Effector CD8-positive, alpha-beta T cell (primary cell): ENCODE results near the gene DHRSX.
"Not testable (repeated sequence)": the region's sequence is repeated elsewhere in the genome, so short reads cannot be mapped to it uniquely, and the experiment has no call there.

ENCODE experiments used
- DNase-seq: peaks from one replicate; lab custom pipeline; 2025; lab: John Stamatoyannopoulos, UW

DHRSX gene

DNA sequence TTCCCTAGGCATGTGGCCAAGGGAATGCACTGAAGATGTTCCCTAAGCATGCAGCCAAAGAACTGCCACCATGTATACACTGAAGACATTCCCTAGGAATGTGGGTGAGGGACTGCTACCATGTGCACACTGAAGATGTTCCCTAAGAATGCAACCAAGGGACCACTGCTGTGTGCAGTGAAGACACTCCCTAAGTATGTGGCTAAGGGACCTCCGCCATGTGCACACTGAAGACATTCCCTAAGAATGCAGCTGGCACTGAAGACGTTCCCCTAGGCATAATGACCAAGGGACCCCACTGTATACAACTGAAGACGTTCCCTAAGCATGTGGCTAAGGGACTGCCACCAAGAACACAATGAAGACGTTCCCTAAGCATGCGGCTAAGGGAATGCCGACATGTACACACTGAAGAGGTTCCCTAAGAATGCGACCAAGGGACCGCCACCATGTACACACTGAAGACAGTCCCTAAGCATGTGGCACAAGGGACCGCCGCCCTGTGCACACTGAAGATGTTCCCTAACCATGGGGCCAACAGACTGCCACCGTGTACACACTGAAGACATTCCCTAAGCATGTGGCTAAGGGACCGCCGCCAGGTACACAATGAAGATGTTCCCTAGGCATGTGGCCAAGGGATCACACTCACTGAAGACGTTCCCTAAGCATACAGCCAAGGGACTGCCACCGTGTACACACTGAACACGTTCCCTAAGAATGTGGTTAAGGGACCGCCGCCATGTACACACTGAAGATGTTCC, 25.6 kb downstream of the DHRSX start:
- no peak for DNase-seq

- no peak for DNase-seq
Measured at GRCh38 chrX:2474280-2474962, 26.4 kb downstream of the DHRSX start.

DNA sequence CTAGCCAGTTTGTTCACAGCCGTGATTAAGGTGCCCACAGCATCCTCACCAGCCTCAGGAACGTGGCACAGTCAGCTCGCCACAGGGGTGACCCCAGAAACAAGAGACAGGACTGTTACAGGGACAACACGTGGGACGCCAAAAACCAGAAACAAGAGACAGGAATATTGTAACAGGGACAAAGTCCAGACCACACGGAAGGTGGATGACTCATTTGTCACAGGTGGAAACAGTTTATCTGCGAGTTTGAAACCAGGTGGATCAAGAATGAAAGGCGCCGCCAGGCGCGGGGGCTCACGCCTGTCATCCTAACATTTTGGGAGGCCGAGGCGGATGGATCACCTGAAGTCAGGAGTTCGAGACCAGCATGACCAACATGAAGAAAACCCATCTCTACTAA, 27.7 kb downstream of the DHRSX start:
- not testable (repeated sequence) for DNase-seq

GRCh38 chrX:2471641-2472040, 29.1 kb downstream of the DHRSX start:
- DNase-seq = no peak

DNA sequence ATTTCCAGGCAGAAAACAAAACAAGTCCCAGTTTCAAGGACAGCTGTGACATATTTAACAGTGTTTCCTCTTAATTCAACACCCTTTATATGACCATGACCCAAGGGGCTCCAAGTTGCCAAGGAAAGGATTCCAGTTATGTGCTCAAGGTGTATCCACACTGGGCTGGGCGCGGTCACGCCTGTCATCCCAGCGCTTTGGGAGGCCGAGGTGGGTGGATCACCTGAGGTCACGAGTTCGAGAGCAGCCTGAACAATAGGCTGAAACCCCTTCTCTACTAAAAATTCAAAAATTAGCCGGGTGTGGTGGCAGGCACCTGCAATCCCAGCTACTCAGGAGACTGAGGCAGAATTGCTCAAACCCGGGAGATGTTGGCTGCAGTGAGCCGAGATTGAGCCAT, 29.6 kb downstream of the DHRSX start:
- DNase-seq = not testable (repeated sequence)

DNA sequence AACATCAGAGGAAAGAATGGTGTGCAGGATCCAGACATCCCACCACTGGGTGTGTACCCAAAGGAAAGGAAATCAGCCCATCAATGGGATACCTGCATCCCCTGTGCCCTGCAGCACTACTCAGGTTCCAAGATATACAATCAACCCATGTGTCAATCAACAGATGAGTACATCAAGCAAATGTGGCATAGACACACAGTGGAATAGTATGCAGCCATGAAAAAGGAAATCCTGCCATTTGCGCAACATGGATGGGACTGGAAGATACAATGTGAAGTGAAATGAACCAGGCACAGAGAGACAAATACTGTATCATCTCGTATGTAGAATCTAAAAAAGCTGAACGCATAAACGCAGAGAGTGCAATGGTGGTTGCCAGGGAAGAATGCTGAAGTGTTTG, 30.9 kb downstream of the DHRSX start:
- not testable (repeated sequence) for DNase-seq

- no peak for DNase-seq
Measured at GRCh38 chrX:2469196-2469685, 31.5 kb downstream of the DHRSX start.

GRCh38 chrX:2468261-2469195, 32.2 kb downstream of the DHRSX start:
- no peak for DNase-seq

DNA sequence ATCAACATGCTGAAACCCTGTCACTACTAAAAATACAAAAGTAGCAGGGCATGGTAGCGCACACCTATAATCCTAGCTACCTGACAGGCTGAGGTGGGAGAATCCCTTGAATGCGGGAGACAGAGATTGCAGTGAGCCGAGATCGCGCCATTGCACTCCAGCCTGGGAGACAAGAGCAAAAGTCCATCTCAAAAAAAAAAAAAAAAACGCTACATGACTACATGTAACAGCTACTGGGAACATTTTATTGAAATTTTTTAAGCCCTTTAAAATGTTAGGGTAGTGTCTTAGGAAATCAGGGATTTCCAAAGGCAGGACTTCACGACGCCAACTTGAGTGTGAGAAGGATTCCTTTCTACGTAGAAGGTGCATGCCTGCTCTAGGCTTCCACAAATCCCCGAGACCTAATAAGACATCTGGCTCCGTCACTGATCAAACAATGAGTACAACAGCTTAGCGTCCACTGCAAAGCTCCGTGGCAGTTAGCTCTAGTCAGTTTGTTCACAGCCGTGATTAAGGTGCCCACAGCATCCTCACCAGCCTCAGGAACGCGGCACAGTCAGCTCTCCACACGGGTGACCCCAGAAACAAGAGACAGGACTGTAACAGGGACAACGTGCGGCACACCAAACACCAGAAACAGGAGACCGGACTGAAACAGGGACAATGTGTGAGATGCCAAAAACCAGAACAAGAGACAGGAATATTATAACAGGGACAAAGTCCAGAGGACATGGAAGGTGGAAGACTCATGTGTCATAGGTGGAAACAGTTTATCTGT, 33.7 kb downstream of the DHRSX start:
- DNase-seq = no peak

DNA sequence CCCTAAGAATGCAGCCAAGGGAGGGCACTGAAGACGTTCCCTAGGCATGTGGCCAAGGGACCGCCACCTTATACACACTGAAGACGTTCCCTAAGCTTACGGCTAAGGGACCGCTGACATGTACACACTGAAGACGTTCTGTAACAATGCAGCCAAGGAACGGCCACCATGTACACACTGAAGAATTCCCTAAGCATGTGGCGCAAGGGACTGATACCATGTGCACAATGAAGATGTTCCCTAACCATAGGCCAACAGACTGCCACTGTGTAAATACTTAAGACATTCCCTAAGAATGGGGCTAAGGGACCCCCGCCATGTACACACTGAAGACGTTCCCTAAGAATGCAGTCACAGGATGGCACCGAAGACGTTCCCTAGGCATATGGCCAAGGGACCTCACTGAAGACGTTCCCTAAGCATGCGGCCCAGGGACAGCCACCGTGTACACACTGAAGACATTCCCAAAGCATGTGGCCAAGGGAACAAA, 36.1 kb downstream of the DHRSX start:
- DNase-seq = no peak

DNA sequence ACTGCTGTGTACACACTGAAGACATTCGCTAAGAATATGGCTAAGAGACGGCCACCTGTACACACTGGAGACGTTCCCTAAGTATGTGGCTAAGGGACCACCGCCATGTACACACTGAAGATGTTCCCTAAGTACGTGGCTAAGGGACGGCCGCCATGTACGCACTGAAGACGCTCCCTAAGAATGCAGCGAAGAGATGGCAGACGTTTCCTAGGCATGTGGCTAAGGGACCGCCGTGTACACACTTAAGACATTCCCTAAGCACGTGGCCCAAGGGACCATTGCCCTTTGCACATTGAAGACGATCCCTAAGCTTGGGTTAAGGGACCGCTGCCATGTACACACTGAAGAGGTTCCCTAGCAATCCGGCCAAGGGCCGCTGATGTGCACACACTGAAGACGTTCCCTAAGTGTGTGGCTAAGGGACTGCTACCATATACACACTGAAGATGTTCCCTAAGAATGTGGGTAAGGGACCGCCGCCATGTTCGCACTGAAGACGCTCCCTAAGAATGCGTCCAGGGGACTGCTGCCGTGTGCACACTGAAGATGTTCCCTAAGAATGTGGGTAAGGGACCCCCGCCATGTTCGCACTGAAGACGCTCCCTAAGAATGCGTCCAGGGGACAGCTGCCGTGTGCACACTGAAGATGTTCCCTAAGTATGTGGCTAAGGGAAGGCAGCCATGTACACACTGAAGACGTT, 36.7 kb downstream of the DHRSX start:
- DNase-seq = no peak

DNA sequence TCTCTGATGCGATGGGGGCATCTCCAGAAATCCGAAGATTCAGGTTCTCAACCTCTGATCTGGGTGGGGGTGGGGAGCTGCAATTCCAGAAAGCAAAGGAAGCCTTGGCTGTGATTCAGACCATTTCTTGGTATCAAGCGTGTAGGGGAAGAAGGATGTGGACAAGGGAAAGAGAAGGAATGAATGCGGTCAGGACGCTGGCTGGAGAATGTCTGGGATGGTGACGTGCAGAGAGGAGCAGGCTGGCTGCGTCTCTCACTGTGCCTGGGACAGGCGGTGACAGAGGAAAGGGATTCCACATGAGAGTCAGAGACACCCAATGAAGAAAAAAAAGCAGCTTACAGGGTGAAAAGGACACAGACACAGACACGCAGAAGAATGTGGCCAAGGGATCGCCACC, 37.3 kb downstream of the DHRSX start:
- not testable (repeated sequence) for DNase-seq

GRCh38 chrX:2462780-2463179, 38.0 kb downstream of the DHRSX start:
- DNase-seq = no peak

DNA sequence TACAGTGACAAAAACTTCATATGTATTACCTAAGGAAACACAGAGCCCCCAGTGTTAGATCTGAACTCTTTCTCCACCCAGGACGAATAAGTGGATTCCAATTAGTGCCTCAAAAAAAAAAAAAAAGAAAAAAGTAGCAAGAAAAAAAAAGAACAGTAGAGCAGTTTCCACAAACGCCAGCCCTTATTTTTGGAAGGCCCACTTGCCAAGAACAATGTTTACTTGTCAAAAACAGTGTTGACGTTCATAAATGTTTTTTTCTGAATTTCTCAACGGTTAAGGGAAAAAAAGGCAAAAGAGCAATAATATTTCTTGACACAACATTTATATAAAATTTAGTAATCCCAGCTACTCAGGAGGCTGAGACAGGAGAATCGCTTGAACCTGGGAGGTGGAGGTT, 38.7 kb downstream of the DHRSX start:
- no peak for DNase-seq

DNA sequence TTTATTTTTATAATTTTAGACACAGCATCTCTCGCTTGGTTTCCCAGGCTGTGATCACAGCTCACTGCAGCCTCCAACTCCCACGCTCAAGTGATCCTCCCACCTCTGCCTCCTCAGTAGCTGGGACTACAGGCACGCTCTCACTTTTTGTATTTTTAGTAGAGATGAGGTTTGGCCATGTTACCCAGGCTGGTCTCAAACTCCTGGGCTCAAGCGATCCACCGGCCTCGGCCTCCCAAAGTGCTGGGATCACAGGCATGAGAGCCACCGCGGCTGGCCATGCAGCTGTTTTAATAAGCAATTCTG, 39.1 kb downstream of the DHRSX start:
- no peak for DNase-seq

GRCh38 chrX:2460821-2461710, 39.7 kb downstream of the DHRSX start:
- DNase-seq = not testable (repeated sequence)

DNA sequence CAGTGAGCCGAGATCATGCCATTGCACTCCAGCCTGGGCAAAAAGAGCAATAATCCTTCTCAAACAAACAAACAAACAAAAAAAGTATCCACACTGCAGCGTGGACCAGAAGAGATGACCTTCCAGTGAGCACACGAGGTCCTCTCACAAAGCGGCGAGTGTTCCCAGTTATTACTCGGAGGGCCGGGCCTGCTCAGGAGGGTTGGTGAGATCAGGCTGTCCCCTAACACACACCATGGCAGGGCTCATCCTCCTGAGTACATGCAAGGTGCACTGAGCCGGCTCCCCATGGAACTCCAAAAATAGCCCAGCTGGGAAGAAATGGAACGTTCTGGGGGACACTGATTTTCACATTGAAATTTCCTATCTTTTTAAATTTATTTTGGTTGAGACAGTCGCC, 40.7 kb downstream of the DHRSX start:
- DNase-seq = not testable (repeated sequence)

- DNase-seq = no peak
Measured at GRCh38 chrX:2458309-2458708, 42.5 kb downstream of the DHRSX start.

- no peak for DNase-seq
Measured at GRCh38 chrX:2457289-2458133, 43.3 kb downstream of the DHRSX start.
